HG03103 (cell line): ENCODE measurements around the gene C11orf52.

ENCODE experiments used
- ATAC-seq: cut with Tn5 transposase; IDR thresholded peaks from one replicate; pipeline ENCODE4 v1.9.1; 2021; ENCODE audit warnings: low read depth; ENCODE audit not compliant: unreplicated experiment

C11orf52 gene

GRCh38 chr11:111969344-111969743, 50.6 kb downstream of the C11orf52 start:
- no peak for ATAC-seq

- ATAC-seq = no peak
Observed at GRCh38 chr11:111974446-111974845, 55.7 kb downstream of the C11orf52 start.

- ATAC-seq = no peak
Observed at GRCh38 chr11:111975076-111975806, 56.5 kb downstream of the C11orf52 start.

GRCh38 chr11:111976119-111976766, 57.5 kb downstream of the C11orf52 start:
- ATAC-seq = no peak
